ENCODE data around the gene EIPR1.

The EIPR1 gene

DNA sequence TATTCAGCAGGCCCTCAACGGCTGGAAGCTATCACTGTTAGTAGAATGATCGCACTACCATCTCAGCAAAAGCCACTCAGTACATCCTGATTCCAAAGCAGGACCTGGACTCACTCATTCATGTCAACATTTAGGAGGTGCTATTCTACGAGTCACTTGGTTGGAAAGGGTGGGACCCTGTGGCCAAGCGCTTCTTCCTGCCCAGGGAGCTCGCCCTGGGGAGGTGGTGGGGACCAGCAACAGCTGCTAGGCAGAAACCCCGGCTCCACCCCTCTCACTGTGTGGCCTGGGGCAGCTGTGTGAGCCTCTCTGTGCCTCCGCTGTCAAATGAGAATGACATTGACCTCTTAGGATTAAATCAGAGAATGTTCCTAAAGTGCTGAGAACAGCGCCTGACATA lies 231.4 kb downstream of the EIPR1 start:
- TF ChIP-seq, protein P1, sequence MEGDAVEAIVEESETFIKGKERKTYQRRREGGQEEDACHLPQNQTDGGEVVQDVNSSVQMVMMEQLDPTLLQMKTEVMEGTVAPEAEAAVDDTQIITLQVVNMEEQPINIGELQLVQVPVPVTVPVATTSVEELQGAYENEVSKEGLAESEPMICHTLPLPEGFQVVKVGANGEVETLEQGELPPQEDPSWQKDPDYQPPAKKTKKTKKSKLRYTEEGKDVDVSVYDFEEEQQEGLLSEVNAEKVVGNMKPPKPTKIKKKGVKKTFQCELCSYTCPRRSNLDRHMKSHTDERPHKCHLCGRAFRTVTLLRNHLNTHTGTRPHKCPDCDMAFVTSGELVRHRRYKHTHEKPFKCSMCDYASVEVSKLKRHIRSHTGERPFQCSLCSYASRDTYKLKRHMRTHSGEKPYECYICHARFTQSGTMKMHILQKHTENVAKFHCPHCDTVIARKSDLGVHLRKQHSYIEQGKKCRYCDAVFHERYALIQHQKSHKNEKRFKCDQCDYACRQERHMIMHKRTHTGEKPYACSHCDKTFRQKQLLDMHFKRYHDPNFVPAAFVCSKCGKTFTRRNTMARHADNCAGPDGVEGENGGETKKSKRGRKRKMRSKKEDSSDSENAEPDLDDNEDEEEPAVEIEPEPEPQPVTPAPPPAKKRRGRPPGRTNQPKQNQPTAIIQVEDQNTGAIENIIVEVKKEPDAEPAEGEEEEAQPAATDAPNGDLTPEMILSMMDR (conservative IDR thresholded peaks at IDR 0.05; ENCODE audit: low read depth, low read length): no peak
- no peak for DNase-seq (ENCODE audit: low read depth)
- no peak overlapping the region for H3K4me3 ChIP-seq (ENCODE audit: low read length)

DNA sequence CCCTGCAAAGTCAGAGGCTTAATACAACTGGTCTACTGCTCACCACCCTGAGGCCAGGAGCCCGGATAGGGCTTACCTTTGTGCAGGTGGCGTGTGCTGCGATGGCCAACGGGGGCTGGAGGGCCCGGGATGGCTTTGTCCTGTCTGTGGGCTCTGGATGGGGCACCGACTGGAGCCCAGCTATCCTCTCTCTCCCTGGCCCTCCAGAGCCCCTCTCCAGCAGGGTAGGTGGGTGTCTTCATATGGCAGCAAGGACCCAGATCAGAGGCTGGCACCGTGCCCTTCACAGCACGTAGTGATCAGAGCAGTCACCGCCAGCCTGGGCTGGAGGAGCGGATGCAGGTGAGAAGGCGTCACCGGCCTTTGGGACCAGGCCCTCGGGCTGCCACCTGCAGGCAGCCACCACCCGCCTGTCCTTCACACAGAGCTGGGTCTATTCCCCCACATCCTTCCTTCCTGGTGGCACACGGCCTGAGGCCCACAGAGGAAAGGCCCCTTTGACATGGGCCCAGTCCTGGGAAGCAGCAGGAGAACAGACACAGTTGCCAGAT lies 232.1 kb downstream of the EIPR1 start:
- TF ChIP-seq, protein P1 (conservative IDR thresholded peaks at IDR 0.05; ENCODE audit: low read depth, low read length): no peak
- DNase-seq (ENCODE audit: low read depth): no peak
- H3K4me3 ChIP-seq (ENCODE audit: low read length): no peak overlapping the region

DNA sequence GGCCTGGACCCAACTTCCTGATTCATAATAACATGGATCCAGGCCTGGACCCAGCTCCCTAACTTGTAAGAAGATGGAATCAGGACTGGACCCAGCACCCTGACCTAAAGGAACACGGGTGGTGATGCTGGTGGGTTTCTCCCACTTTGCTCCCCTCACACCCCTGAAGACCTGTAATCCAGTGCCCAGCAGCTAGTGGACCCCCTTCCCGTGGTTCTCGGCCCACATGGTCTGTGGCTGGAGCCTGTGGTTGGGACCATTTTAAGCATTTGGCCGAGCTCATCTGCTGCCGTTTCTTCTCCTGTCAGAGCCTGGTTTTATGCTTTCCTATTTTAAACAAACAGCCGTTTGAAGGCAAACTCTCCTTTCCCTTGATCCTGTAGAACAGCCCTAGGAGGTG lies 232.8 kb downstream of the EIPR1 start:
- DNase-seq (ENCODE audit: low read depth): no peak
- H3K4me3 ChIP-seq (ENCODE audit: low read length): no peak overlapping the region
- TF ChIP-seq, protein P1 (conservative IDR thresholded peaks at IDR 0.05; ENCODE audit: low read depth, low read length): no peak

DNA sequence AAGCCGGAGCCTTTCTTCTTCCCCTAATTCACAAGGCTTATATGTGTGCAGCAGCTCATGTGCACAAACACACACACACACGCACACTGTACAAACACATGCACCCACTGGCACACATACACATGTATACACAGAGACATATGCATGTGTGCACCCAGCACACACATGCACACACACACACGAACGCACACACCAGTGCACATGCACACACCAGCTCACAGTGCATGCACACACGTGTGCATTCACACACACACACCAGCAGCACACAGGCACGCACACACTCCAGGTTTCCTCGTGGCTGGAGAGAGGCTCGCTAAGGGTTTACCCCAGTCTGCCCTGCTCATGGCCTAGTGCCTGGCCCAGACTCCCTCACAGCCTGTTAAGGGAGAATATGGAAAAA lies 234.0 kb downstream of the EIPR1 start:
- DNase-seq (ENCODE audit: low read depth): no peak
- TF ChIP-seq, protein P1 (conservative IDR thresholded peaks at IDR 0.05; ENCODE audit: low read depth, low read length): no peak
- no peak overlapping the region for H3K4me3 ChIP-seq (ENCODE audit: low read length)

DNA sequence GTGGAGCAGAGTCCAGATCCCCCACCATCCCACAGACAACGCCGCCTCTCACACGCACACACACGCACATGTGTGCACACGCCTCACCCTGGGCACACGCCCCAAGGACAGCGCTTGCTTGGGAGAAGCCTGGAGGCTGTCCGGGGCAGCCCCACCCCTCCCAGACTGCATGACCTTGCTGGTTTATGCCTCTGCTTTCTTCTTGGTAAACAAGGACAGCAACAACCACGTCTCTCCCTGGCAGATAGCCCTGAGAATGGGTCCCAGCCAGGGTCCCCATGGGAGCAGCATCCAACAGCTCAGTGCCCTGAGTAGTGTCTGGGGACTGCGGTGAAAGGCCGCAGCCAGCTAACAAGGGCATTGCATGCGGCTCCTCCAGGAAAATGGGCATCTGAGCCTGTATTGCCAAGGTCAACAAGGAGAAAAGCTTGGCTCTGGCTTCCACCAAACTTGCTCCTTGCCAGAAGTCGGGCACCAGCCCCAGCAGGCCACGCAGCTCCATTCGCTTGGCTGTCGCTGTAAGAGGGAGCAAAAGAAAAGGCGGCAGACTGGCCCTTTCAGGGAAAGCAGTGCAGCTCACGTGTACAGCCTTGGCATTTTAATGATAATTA lies 234.6 kb downstream of the EIPR1 start:
- DNase-seq (ENCODE audit: low read depth): no peak
- H3K4me3 ChIP-seq (ENCODE audit: low read length): no peak overlapping the region
- TF ChIP-seq, protein P1 (conservative IDR thresholded peaks at IDR 0.05; ENCODE audit: low read depth, low read length): no peak

DNA sequence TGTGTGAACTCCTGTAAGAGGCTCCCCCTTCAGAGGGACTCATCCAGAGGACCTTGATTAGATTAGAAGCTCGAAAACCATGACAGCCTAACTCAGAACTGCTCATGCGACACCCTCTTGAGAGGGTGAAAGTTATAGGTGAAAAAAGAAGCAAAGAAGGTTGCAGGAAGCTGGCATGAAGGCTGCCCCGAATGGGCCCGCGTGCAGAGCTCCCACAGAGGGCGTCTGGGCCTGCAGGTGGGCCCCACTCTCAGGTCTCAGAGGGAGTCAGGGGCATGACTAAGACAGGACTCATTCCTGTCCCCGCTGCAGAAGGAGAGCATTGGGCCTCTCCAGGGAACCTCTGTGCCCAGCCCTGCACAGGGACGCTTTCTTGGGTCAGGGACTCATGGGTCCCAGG lies 235.4 kb downstream of the EIPR1 start:
- H3K4me3 ChIP-seq (ENCODE audit: low read length): no peak overlapping the region
- TF ChIP-seq, protein P1 (conservative IDR thresholded peaks at IDR 0.05; ENCODE audit: low read depth, low read length): no peak
- DNase-seq (ENCODE audit: low read depth): no peak

DNA sequence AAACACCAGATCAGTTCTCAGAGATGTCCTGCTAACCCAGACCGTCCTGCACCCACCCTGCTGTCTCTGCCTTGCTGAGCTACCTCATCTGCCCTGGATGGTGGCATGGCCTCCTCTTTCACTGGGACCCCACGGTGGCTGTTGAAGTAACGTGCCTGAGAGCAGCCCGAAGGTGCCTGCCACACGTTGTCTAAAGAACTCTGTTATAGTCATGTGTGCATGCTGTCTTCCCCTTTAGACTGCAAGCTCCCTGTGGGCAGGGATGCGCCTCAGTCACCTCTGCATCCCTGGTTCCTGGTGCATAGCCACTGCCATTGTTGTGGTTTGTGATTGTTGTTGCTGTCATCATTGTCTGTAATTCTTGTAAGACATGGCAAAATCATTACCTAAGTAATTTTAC lies 235.9 kb downstream of the EIPR1 start:
- no peak for DNase-seq (ENCODE audit: low read depth)
- TF ChIP-seq, protein P1 (conservative IDR thresholded peaks at IDR 0.05; ENCODE audit: low read depth, low read length): no peak
- H3K4me3 ChIP-seq (ENCODE audit: low read length): no peak overlapping the region

All from retinal pigment epithelial cell (primary cell).